NCI-H1048 (cell line): ENCODE results near the gene ISYNA1.
"Not testable (repeated sequence)": the region's sequence is repeated elsewhere in the genome, so short reads cannot be mapped to it uniquely, and the experiment has no call there.

Source experiments
- DNase-seq: peaks from one replicate; lab custom pipeline; 2025; lab: John Stamatoyannopoulos, UW

ISYNA1 gene

GRCh38 chr19:18419195-18419698 is 18.7 kb downstream of the ISYNA1 start, which contains the start of gene SSBP4:
TSS of gene SSBP4 (plus strand) at chr19:18419398. CDS start at chr19:18419649, 251 bp downstream.
- peak; percentile 61 for DNase-seq

- DNase-seq: no peak
These were observed 19.3 kb downstream of the ISYNA1 start for GRCh38 chr19:18418483-18419194.

- DNase-seq: no peak
These were observed 19.9 kb downstream of the ISYNA1 start for GRCh38 chr19:18418029-18418482.

GRCh38 chr19:18417250-18418028 is 20.5 kb downstream of the ISYNA1 start:
- no peak for DNase-seq

- DNase-seq: no peak
These were observed 21.1 kb downstream of the ISYNA1 start for GRCh38 chr19:18416778-18417249.

- DNase-seq: no peak
These were observed 22.6 kb downstream of the ISYNA1 start for GRCh38 chr19:18415178-18415867.

GRCh38 chr19:18414504-18415177 is 23.3 kb downstream of the ISYNA1 start:
- no peak for DNase-seq

- DNase-seq: no peak
These were observed 25.2 kb downstream of the ISYNA1 start for GRCh38 chr19:18412610-18413239.

- DNase-seq: no peak
These were observed 29.9 kb downstream of the ISYNA1 start for GRCh38 chr19:18408053-18408476.

GRCh38 chr19:18406749-18407148 is 31.2 kb downstream of the ISYNA1 start:
- DNase-seq: no peak

- not testable (repeated sequence) for DNase-seq
These were observed 32.2 kb downstream of the ISYNA1 start for GRCh38 chr19:18405754-18406153.

GRCh38 chr19:18402455-18403248 is 35.3 kb downstream of the ISYNA1 start:
- not testable (repeated sequence) for DNase-seq

GRCh38 chr19:18401580-18402112 is 36.3 kb downstream of the ISYNA1 start:
- no peak for DNase-seq

- DNase-seq: no peak
These were observed 38.9 kb downstream of the ISYNA1 start for GRCh38 chr19:18399008-18399407.

- no peak for DNase-seq
These were observed 40.4 kb downstream of the ISYNA1 start, which contains the start of gene LRRC25 for GRCh38 chr19:18397242-18398202. TSS of gene LRRC25 (minus strand) at chr19:18397622. CDS start at chr19:18396963, 659 bp downstream.

GRCh38 chr19:18396471-18397241 is 41.3 kb downstream of the ISYNA1 start:
- no peak for DNase-seq

GRCh38 chr19:18393836-18394235 is 44.1 kb downstream of the ISYNA1 start:
- no peak for DNase-seq

- DNase-seq: no peak
These were observed 45.0 kb downstream of the ISYNA1 start for GRCh38 chr19:18392926-18393325.
